NCI-H1436 (cell line): ENCODE data around the gene HPCAL1.

Source experiments
- DNase-seq: peaks from one replicate; lab custom pipeline; 2025; lab: John Stamatoyannopoulos, UW

Gene HPCAL1

GRCh38 chr2:10337449-10338269, 35.0 kb downstream of the HPCAL1 start:
- no peak for DNase-seq

DNA sequence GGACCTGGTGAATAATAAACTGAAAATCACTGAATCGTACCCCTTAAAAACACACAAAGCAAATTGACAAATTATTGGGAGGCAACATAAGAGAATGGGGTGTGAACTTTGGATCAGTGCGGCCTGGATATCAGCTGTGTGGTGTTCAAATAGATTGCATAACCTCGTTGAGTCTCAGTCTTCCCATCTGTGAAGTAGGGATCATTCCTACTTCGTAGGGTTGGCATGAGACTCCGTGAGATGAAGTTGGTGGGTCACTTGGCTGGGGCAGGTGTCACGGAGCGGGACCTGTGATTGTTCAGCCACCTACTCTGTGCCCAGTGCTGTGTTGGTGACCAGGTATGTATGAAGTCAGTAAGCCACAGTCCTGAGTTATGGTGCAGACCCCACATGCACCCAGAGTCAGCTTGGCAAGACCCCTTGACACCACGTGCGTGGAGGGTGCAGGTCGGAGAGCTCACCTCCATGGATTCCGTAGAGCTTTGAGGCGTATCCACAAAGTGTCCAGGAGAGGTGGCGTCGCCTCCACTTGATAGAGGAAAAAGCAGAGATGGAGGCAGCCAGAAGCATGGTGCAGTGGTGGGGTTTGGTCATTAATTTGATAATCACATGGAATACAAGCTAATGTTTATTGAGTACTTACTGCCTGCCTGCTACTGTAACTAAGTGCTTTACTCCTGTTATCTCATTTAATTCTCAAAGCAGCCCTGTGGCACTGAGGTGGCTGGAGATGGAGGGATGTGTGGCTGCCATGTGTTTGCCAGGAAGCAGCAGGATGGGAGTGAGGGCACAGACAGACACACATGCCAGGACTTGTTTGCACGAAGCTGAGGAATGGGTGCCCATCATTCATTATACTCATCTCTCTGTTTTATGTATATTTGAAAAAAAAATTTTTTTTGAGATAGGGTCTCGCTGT, 35.8 kb downstream of the HPCAL1 start:
- no peak for DNase-seq

- no peak for DNase-seq
Measured at GRCh38 chr2:10339647-10340592, 37.2 kb downstream of the HPCAL1 start.

GRCh38 chr2:10340593-10340975, 37.9 kb downstream of the HPCAL1 start:
- DNase-seq: no peak

DNA sequence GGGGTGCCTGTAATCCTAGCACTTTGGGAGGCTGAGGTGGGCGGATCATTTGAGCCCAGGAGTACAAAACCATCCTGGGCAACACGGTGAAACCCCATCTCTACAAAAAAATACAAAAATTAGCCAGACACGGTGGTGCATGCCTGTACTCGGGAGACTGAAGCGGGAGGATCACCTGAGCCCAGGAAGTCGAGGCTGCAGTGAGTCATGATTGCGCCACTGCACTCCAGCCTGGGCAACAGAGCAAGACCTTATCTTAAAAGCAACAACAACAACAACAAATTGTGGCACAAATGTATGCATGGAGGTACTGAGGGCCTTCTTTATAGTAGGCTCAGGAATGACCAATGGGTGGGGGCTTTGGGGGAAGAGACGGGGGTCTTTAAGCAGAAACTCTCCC, 38.5 kb downstream of the HPCAL1 start:
- no peak for DNase-seq

DNA sequence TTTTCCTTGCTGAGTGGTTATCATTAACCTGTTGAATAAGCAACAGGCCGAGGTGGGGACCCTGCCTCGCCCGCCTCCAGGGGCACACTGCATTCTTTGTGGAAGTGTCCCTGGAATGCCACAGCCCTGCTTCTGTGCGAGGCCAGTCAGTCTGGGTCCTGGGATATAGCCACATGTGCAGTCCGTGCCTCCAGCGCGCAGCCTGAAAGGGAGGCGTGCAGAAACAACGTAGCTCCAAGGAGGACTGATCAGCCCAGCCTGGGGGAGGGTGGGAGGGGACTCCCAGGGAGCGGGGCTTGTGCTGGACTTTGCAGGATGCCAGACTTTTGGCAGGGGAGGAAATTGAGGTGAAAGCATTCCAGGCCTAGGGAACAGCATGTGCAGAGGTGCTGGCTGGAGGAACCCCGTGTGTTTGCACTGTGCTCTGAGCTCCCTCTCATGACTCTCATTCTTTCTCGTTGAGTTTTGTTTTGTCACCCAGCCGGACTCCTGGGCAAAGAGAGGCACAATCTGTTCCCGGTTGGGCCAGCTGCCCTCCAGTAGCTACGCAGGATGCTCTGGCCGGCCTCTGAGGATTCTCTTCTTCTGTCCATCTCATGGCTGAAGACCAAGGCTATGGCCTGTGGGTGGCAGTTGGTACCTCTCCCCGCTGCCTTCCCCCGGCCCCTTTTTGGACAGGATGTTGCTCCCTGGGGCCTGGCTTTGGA, 39.7 kb downstream of the HPCAL1 start:
- no peak for DNase-seq

DNA sequence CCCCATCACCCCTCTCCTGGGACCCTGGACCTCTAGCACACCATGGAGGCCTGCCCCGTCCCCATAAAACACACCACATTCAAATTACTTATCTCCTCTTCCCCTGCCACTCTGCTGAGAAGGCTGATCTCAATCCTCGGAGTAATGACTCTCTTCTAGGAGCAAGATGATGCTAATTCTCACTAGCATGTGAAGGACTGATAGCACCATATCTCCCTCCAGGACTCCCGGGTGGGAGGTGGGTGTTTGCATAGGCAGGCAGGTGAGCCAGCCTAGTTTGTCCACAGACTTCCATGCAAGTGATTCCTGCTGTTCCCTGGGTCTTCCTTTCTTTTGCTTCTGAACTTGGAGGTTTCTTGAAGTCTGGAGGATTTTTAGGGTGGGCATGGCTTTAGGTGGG, 40.5 kb downstream of the HPCAL1 start:
- DNase-seq: no peak

DNA sequence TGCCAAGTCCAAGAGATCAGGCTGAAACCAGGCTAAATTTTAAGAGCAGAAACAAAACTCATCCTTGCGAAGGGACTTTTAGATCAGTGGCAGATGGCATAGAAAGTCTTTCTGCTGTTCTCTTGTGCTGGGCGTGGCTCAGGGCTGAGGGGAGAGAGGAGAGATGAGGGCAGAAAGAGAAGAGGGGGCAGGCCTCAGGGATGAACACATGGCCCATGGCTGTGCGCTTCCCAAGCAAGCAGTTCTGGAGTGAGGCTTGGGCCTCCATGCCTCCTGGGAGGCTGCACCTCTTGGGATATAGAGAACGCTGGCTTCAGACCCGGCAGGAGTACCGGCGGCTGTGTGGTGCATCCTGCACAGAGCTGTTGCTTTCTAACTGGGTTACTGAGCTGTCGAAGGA, 41.0 kb downstream of the HPCAL1 start:
- DNase-seq: no peak

DNA sequence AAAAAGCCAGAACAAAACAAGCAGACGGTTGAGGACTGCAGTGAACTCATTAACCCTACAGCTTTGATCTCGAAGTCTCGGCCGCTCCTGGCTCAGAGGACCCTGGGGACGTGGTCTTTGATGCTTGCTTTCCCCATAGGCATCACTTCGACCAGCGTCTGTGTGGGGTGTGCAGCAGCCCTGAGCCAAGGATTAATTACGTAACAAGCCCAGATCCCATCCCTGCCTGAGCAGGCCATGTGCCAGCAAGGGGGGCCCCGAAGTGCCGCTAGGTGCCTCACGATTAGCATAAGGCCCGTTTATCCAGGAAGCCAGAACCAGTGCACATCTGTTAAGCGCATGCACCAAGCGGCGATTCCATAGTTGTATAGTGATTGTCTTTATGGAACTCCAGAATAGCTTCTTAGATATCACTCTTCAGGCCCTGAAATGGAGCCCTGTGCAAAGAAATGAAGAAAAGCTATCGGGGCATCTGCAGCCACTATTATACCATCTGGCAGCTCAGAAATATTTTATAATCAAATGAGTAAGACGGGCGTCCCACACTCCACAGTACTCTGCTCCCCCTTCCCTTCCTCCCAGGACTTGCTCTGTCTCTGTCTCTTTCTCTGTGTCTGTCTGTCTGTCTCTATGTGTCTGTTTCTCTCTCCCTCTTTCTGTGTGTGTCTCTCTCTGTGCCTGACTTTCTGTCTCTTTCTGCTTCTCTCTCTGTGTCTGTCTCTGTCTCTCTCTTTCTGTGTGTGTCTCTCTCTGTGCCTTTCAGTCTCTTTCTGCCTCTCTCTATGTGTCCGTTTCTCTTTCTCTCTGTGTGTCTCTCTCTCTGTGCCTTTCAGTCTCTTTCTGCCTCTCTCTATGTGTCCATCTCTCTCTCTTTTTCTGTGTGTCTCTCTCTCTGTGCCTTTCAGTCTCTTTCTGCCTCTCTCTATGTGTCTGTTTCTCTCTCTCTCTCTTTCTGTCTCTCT, 41.7 kb downstream of the HPCAL1 start:
- DNase-seq: peak; percentile 47

- no peak for DNase-seq
Measured at GRCh38 chr2:10345126-10345525, 42.4 kb downstream of the HPCAL1 start.

DNA sequence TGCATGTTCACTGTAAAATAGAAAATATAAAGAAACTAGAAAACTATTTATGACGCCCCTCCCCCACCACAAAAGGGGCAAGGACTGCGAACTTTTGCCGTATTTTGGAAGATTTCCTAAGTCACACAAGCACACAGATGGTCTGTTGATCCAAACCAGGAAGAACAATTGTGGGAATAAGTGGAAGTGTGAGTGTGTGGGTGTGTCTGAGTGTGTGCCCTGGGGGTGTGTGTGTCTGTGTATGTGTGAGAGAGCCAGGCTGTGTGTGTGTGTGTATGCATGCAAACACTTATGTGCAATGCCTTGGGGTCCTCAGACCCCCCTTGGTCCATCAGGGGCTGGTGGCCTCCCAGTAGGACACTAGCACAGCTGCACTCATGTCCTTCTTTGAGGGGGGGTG, 43.1 kb downstream of the HPCAL1 start:
- no peak for DNase-seq

DNA sequence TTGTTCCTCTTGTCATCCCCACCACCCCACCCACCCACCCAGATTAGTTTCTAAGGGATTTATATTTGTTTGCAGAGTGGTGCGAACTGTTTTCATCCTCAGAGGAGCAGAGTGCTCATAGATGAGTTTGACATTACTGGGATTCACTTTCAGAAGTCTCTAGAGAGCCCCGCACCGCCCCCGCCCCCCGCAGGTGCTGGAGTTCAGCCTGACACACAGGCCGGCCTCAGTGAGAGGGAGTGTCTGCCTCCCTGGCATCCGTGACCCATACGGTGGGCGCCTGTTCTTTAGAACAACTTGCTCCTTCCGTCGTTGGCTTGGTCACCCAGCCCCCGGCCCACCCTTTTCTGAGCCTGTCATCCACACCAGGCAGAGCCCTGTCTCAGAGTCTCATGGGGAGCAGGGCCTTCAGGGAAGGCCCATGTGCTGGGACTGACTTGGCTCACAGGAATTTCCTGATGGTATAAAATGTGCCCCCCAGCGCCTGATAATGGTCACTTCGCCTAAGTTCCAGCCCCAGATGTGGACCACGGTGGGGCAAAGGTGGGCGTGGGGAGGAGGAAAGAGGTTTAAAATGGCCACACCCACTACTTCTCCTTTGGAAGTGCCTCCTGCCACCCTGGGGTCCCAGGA, 44.3 kb downstream of the HPCAL1 start:
- no peak for DNase-seq

- DNase-seq: no peak
Measured at GRCh38 chr2:10347562-10347948, 44.9 kb downstream of the HPCAL1 start.

DNA sequence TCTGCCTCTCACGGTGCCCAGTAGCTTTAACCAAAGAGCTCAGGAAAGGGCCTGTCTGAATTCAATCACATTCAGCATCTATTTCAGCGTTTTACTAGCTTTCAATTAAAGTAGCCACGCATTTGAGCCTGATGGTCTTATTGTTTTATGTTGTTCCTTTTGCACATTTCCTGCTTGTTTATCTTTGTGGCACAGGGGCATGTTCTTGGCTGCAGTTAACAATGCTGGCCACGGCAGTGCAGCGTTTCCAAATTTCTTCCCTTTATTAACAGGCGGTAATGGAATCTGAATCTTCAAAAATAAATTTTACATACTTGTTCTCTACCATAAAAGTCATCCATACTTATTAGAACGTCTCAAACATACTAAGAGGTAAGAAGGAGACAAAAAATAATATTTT, 46.2 kb downstream of the HPCAL1 start:
- no peak for DNase-seq

DNA sequence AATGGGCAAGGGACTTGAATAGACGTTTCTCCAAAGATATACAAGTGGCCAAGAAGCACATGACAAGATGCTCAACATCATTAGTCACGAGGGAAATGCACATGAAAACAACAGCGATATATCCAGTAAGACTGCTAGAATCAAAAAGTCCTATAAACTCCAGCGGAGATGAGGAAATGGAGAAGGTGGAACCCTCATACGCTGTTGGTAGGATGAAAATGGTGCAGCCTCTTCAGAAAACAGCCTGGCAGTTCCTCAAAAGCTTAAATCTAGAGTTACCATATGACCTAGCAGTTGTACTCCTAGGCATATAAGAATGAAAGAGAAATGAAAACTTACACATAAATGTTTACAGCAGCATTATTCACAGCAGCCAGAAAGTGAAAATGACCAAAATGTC, 48.1 kb downstream of the HPCAL1 start:
- DNase-seq: no peak

GRCh38 chr2:10352361-10352760, 49.7 kb downstream of the HPCAL1 start:
- no peak for DNase-seq

- DNase-seq: no peak
Measured at GRCh38 chr2:10352972-10353371, 50.3 kb downstream of the HPCAL1 start.

DNA sequence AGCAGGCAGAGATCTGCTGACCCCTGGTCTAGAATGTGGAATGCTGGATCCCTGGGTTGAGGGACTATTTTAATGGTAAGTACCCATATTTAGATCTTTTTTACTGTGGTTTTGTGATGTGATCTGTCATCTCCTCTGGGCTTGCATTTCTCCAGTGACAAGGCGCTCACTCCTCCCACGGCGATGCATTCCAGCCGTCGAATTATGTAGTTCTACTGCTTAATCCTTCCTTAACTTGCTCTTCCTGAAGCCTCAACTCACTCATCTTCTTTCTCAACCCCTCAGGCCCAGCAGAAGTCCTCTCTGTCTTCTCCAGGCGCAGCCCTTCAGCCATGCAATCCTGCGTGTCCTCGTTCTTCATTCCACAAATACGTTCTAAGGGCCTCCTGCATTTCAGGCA, 51.2 kb downstream of the HPCAL1 start:
- no peak for DNase-seq

- no peak for DNase-seq
Measured at GRCh38 chr2:10354399-10354798, 51.7 kb downstream of the HPCAL1 start.
